Gastroesophageal sphincter (tissue), 4 donors: ENCODE measurements around the gene PSMC1. TPM values are rescaled to one million over a fixed set of nuclear protein-coding genes. Genes with fewer than 3 reads are reported as not detected.
"Not testable (repeated sequence)": the region's sequence is repeated elsewhere in the genome, so short reads cannot be mapped to it uniquely, and the experiment has no call there.

ENCODE experiments used
- ATAC-seq: fragments of 150-250 bp; one replicate; pipeline ENCODE4 v1.9.1; 2016; ENCODE audit warnings: mild to moderate bottlenecking, moderate library complexity
- H3K27ac ChIP-seq, 4 donors: fragments of 200-600 bp; sonication (generic) in 3 of 4; 1 replicate in 3 of 4; 2 replicates in 1 of 4; pipeline ENCODE4 v1.5.1; 2016 to 2019
- H3K27me3 ChIP-seq: fragments of 200-600 bp; sonication (generic); one replicate; pipeline ENCODE4 v1.5.1; 2019
- H3K36me3 ChIP-seq, 2 donors: fragments of 200-600 bp; sonication (generic); one replicate each; pipeline ENCODE4 v1.5.1; 2019; ENCODE audit warnings: control low read depth in 1 of 2
- H3K4me1 ChIP-seq, 3 donors: fragments of 200-600 bp; sonication (generic); 1 replicate in 2 of 3; 2 replicates in 1 of 3; pipeline ENCODE4 v1.5.1; 2016 to 2019; ENCODE audit warnings: control low read depth in 2 of 3
- H3K4me3 ChIP-seq, 2 donors: fragments of 200-600 bp; sonication (generic); one replicate each; pipeline ENCODE4 v1.5.1; 2019; ENCODE audit warnings: mild to moderate bottlenecking in 1 of 2, moderate library complexity in 1 of 2
- H3K9me3 ChIP-seq, 3 donors: fragments of 200-600 bp; sonication (generic); one replicate each; pipeline ENCODE4 v1.5.1; 2017 to 2019; ENCODE audit warnings: control low read depth in 2 of 3
- CTCF ChIP-seq, 4 experiments: fragments of 200-600 bp in 2 of 4; fragments of 450-650 bp in 2 of 4; sonication (generic) in 1 of 4; IDR thresholded peaks; one replicate each; pipeline ENCODE4 v1.5.1; 2017 to 2019; ENCODE audit warnings: antibody characterized with exemption in 4 of 4, mild to moderate bottlenecking in 2 of 4, moderate library complexity in 2 of 4
- EP300 ChIP-seq: sonication (generic); formaldehyde crosslinking; IDR thresholded peaks from one replicate; pipeline ENCODE4 v1.6.1; 2017; ENCODE audit warnings: antibody characterized with exemption, mild to moderate bottlenecking
- POLR2A ChIP-seq, 2 donors: fragments of 450-650 bp; IDR thresholded peaks; one replicate each; pipeline ENCODE4 v1.6.1; 2017; ENCODE audit warnings: antibody characterized with exemption in 2 of 2, mild to moderate bottlenecking in 2 of 2, moderate library complexity in 1 of 2
- POLR2AphosphoS5 ChIP-seq: sonication (generic); formaldehyde crosslinking; IDR thresholded peaks from one replicate; pipeline ENCODE4 v1.6.1; 2017; ENCODE audit warnings: antibody characterized with exemption
- WGBS, 2 donors: methylation state at CpG; one replicate each; pipeline ENCODE4 v1.1.5; 2018; ENCODE audit warnings: low coverage in 1 of 2; 5-methylcytosine and 5-hydroxymethylcytosine counted together
- total RNA-seq, 4 donors: library from RNA; depleted of rRNA; stranded (reverse); fragments of >200 nt; gene quantifications; one replicate each; pipeline ENCODE4 v1.1.0, GENCODE V29; 2016

PSMC1 gene
- total RNA-seq, 4 donors from 2014 or later, result 147 to 228 (median 150) TPM

GRCh38 chr14:90239139-90239538, 17.2 kb upstream of the PSMC1 start:
- WGBS, 2 donors, result 68 to 77% methylated on average over 3 of the region's 3 CpGs
- H3K4me3 ChIP-seq, result no peak overlapping the region
- peaks cover 0 to 77% (median 5%) of the 10 kb centered on the region in 3 donors for H3K9me3 ChIP-seq

GRCh38 chr14:90242444-90242843, 13.9 kb upstream of the PSMC1 start:
- Histone ChIP-seq H3K36me3 (no peaks in the 10 kb centered on the region), H3K27me3 (peaks cover 10% of the 10 kb centered on the region), H3K4me3 (no peak overlapping the region), H3K4me1 (no peaks in the 10 kb centered on the region), H3K9me3 (peaks cover 0 to 55% (median 5%) of the 10 kb centered on the region in 3 donors), H3K27ac (no peak overlapping the region)
- TF ChIP-seq EP300 (no peak), POLR2AphosphoS5 (no peak), POLR2A (IDR thresholded peaks at IDR 0.05) (no peak), CTCF (IDR thresholded peaks at IDR 0.05) (no peak)
- no peak for ATAC-seq

More at GRCh38 chr14:90239139-90239538, 17.2 kb upstream of the PSMC1 start:
- H3K27ac ChIP-seq, result no peak overlapping the region
- no peaks in the 10 kb centered on the region for H3K36me3 ChIP-seq
- ATAC-seq, result no peak
- peaks cover 34% of the 10 kb centered on the region for H3K27me3 ChIP-seq
- no peak for TF ChIP-seq POLR2AphosphoS5
- TF ChIP-seq EP300, result no peak
- TF ChIP-seq POLR2A (IDR thresholded peaks at IDR 0.05), result no peak
- no peak for TF ChIP-seq CTCF (IDR thresholded peaks at IDR 0.05)
- no peaks in the 10 kb centered on the region for H3K4me1 ChIP-seq

- 97% methylated on average over 4 of the region's 4 CpGs; no CpG with 5 or more reads in 1 of the 2 donors for WGBS, 2 donors
- Histone ChIP-seq H3K27me3 (peaks cover 4% of the 10 kb centered on the region), H3K36me3 (no peaks in the 10 kb centered on the region), H3K27ac (no peak overlapping the region), H3K9me3 (peaks cover 0 to 10% (median 0%) of the 10 kb centered on the region in 3 donors), H3K4me1 (no peaks in the 10 kb centered on the region), H3K4me3 (no peak overlapping the region)
- ATAC-seq, result no peak
- TF ChIP-seq CTCF (IDR thresholded peaks at IDR 0.05) (no peak), POLR2A (IDR thresholded peaks at IDR 0.05) (no peak), POLR2AphosphoS5 (no peak), EP300 (no peak)
Observed at GRCh38 chr14:90246936-90247335, 9.4 kb upstream of the PSMC1 start.

GRCh38 chr14:90247441-90247840, 8.9 kb upstream of the PSMC1 start:
- not testable (repeated sequence) for H3K27ac ChIP-seq, H3K36me3 ChIP-seq, H3K27me3 ChIP-seq, H3K4me3 ChIP-seq, H3K9me3 ChIP-seq, H3K4me1 ChIP-seq, ATAC-seq
- 0 to 79% methylated on average over 1 to 9 of the region's 10 CpGs for WGBS, 2 donors

- Histone ChIP-seq H3K36me3 (no peaks in the 10 kb centered on the region), H3K4me3 (no peak overlapping the region), H3K27ac (no peak overlapping the region), H3K27me3 (peaks cover 8% of the 10 kb centered on the region), H3K9me3 (no peaks in the 10 kb centered on the region), H3K4me1 (no peaks in the 10 kb centered on the region)
- TF ChIP-seq CTCF (IDR thresholded peaks at IDR 0.05), result no peak
- TF ChIP-seq POLR2A (IDR thresholded peaks at IDR 0.05), result no peak
- no peak for TF ChIP-seq POLR2AphosphoS5
- TF ChIP-seq EP300, result no peak
- no peak for ATAC-seq
- 94% methylated on average over 2 of the region's 2 CpGs for WGBS, 2 donors
Observed at GRCh38 chr14:90248594-90248993, 7.8 kb upstream of the PSMC1 start.
